ENCODE measurements around the gene PLG.

DNA sequence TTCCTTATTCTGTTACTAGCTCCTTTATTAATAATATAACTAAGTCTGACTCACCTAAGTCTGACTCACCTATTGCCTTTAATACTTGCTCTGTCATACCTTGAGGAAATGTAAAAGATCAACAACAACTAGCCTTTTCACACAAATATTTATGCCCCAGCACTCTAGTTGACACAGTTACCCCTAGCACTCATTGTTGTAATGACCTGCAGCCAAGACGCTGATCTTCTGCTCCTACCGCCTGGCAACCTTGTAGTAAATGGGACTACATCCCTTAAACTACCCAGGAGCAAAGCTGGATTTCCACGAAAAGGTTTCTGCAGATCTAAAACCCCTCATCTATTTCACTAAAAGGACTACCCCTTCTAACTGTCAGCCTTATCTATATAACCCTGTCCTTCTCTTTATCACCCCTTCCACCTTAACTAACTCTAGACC is 90.0 kb downstream of the PLG start:
- TF ChIP-seq, protein P1, sequence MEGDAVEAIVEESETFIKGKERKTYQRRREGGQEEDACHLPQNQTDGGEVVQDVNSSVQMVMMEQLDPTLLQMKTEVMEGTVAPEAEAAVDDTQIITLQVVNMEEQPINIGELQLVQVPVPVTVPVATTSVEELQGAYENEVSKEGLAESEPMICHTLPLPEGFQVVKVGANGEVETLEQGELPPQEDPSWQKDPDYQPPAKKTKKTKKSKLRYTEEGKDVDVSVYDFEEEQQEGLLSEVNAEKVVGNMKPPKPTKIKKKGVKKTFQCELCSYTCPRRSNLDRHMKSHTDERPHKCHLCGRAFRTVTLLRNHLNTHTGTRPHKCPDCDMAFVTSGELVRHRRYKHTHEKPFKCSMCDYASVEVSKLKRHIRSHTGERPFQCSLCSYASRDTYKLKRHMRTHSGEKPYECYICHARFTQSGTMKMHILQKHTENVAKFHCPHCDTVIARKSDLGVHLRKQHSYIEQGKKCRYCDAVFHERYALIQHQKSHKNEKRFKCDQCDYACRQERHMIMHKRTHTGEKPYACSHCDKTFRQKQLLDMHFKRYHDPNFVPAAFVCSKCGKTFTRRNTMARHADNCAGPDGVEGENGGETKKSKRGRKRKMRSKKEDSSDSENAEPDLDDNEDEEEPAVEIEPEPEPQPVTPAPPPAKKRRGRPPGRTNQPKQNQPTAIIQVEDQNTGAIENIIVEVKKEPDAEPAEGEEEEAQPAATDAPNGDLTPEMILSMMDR (IDR thresholded peaks at IDR 0.05; ENCODE audit: insufficient read depth, low read length, poor library complexity, severe bottlenecking), result no peak
- TF ChIP-seq EZH2phosphoT487 (conservative IDR thresholded peaks at IDR 0.05; ENCODE audit: low read length), result no peak
